ENCODE data around the gene MPRIP.

- TF ChIP-seq POLR2A (IDR thresholded peaks at IDR 0.05): no peak
- TF ChIP-seq CTCF (IDR thresholded peaks at IDR 0.05): no peak
Measured at GRCh38 chr17:17075125-17075781, 33.0 kb downstream of the MPRIP start.

Measured in body of pancreas (tissue), 4 donors.